Measurements from ENCODE around the gene PPT2.

The PPT2 gene

DNA sequence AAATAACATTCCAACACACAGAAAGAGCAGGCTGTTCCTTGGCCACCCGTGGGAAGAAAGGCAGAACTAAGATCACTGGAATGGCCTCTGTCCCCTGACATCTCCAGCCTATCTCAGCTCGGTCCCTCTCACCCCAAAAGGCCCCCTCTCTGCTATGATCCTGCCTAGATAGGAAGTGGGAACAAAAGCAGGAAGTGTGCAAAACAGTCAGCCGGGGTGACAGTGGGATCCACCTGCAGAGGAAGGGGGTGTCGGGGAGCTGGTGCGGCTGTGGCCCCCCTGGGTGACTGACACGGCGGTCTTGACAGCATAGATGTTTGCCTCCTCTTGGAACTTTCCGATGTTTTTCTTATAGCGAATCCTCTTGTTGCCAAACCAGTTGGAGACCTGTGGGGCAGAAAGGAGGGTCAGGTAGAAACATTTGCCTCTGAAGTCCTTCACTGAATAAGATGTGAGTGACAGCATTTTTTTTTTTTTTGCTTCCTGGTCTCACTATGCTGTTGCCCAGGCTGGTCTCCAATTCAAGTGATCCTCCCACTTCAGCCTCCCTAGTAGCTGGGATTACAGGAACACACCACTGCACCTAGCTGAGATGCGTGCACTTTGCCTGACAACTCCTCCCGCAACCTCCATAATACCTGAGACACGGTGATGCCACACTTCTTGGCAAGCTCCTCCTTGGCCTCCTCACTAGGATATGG lies 33.2 kb downstream of the PPT2 start:
- no peak overlapping the region for H3K27ac ChIP-seq
- TF ChIP-seq, protein P1, sequence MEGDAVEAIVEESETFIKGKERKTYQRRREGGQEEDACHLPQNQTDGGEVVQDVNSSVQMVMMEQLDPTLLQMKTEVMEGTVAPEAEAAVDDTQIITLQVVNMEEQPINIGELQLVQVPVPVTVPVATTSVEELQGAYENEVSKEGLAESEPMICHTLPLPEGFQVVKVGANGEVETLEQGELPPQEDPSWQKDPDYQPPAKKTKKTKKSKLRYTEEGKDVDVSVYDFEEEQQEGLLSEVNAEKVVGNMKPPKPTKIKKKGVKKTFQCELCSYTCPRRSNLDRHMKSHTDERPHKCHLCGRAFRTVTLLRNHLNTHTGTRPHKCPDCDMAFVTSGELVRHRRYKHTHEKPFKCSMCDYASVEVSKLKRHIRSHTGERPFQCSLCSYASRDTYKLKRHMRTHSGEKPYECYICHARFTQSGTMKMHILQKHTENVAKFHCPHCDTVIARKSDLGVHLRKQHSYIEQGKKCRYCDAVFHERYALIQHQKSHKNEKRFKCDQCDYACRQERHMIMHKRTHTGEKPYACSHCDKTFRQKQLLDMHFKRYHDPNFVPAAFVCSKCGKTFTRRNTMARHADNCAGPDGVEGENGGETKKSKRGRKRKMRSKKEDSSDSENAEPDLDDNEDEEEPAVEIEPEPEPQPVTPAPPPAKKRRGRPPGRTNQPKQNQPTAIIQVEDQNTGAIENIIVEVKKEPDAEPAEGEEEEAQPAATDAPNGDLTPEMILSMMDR (conservative IDR thresholded peaks at IDR 0.05): no peak

DNA sequence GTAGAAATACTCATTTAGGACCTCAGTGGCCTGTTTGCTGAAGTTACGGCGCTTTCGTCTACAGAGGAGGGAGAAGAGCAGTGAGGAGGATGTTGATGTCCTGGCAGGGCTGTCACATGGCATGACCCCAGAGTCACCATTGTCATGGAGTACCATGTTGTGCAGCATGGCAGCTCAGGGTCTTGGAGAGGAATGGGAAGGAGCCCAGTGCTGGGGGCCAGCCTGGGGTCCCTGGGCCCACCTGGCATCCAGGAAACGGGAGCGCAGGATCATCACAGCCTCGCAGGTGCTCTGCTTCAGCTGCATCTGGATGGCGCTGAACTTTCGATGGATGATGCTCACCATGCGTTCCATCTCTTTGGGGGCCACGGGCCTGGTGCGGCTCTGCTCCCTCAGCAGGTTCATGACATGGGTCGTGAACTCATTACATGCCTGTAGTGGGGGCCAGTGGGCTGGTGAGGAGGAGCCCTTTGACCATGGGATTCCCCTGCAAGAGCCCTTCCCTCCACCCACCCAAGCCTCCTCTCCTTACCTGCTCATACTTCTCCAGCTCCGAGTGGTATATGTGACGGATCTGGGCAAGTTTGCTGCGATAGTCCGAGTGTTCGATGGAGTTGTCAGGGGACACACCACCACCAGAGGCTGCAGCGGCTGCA lies 33.9 kb downstream of the PPT2 start:
- H3K27ac ChIP-seq: peak overlapping the region; percentile 83; the same call in 1 of the 2 replicates

DNA sequence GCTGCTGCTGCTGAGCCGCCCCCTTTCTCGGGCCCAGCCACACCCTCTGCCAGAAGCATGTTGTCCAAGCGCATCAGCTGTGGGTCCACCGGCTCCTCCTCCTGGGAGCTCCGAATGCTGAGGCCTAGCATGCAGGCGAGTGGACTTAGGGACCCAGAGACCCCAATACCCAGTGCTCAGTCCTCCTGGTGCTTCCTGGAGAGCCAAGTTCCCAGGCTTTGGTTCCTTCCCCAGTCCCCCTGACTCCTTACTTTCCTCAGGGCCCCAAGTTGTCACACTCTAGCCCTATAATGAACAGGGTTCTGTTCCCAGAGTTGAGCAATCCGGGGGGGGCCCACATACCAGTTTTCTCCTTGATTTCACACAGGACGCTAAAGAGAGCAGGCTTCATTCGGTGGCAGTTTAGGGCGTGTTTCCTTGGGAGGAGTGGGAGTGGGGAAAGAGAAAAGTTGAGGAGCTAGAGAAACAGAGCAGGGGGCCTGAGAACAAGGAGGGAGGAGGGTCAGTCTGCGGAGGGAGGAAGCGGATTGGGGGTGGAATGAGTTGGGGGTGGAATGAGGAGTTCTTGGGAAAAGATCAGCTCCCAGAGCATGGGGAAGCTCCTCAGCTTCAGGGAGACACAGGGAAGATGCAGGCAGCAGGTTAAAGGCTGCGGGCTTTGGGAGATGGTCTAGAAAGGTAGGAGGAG lies 34.6 kb downstream of the PPT2 start:
- TF ChIP-seq, protein P1 (conservative IDR thresholded peaks at IDR 0.05): no peak

DNA sequence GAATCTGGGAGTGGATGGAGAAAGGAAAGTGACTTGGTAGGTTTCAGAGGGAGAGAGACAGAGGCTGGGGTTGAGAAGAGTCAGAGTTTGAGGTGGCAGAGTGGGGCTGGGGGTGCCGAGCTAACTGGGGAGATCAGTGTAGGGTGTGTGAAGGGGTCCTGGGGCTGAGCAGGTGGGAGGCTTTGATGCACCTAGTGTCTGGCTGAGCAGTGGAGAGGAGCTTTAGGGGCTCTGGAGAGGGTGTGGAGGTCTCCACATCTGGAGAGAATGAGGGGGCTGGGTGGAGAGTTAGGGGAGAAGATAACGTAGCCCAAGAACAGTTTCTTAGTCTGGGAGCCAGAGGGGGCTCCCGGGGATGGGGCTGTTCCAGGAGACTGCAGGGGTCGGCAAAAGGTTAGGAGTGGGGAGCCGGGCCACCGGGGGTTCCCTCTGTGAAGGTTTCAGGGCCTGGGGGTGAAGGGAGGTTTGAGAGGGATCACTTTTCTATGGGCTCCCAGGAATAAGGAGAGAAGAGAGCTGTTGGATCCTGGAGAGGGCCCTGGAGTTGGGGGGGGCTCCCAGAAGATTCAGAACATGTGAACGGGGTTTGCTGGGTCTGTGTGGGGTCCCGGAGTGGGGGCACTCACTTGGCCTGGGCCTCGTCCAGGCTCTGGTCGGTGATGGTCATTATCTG lies 35.3 kb downstream of the PPT2 start:
- H3K27ac ChIP-seq: peak overlapping the region; percentile 83
- TF ChIP-seq, protein P1 (conservative IDR thresholded peaks at IDR 0.05): no peak

More for the DNA sequence above, 34.6 kb downstream of the PPT2 start:
- H3K27ac ChIP-seq: peak overlapping the region; percentile 83; the same call in 1 of the 2 replicates

DNA sequence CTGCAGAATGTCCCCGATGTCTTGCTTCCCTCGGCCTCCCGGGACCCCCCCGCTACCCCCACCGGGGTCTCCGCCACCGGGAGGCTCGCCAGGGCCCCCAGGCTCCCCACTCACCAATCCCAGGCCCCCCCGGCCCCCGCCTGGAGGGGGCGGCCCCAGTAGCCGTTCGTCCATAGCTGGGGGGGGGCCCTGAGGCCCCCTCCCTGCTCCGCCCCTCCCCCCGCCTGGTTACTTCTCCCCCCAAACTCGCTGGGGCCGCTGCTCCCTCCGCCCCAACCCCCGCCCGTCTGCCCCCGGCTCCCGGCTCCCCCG lies 35.8 kb downstream of the PPT2 start:
- peak overlapping the region; percentile 83 for H3K27ac ChIP-seq
- TF ChIP-seq, protein P1 (conservative IDR thresholded peaks at IDR 0.05): no peak

DNA sequence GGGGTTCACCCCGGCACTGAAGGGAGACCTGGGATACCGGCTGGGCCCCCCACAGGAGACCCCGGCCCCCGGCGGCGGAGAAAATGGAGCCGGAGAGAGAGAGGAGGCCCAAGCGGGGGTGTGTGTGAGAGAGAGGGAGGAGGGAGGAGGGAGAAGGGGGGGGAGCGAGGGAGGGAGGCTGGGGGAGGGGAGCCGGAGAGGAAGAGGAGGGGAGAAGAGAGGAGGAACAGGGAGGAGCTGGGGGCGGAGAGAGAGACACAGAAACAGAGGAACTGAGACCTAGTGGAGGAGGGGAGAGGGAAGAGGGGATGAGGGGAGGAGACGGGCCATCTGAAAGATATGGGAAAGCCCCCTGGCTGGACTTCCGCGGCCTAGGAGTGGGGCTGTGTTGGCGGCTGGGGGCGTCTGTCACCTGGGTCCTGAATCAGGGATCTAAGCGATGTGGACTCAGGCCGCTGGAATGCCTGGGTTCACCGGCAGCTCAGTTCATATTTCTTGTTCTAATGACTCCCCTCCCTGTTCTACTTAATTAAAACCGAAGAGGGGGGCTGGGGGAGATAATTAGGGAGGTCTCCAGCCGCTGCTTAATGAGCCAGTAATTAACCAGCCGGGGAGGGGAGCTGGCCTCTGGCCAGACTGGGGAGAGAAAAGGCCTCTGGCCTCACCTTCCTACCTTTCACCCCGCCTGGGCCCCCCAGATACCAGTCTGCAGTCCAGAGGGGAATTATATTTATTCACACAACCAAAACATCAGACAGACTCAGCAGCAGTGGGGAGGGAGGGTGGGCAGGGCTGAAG lies 36.3 kb downstream of the PPT2 start, which contains the start of gene PBX2:
TSS of gene PBX2 (minus strand) at position 149 of the 798 bp plus-strand sequence. CDS start 287 bp downstream, outside the sequence.
- H3K27ac ChIP-seq: peak within 1 kb of the TSS; percentile 83
- TF ChIP-seq, protein P1 (conservative IDR thresholded peaks at IDR 0.05): no peak

DNA sequence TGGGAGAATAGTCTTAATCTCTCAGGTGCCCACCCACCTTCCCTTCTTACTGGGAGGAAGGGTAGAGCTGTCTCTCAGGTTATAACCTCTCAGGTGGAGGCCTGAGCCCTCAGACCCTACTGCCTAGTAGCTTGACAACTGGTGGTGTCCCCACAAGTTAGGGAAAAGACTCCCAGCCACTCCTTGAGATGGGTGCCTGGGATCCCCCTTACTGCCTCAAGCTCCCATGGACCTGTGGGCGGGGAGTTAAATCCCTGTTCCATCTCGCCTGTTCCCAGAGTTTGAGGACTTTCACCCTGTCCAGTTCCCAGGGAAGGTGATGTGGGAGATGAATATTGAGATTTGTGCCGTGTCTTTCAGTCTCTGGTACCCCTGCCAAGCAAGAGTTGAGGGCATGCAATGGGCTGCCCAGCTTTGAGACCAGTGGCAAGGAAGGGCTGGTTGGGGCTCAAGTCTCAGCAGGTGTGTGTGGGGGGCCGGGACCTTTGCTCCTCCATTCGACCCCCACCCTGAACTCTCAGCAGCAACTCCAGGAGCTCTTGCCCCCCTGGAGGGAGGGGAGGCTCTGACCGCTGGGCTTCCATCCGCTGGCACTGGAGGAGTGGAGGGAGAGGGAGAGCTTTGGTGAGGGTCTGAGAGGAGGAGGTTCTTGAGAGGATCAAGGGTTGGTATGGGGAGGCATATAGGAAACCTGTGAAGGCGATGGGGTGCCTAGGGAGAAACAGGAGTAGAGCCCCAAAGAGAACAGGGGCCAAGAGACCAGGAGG lies 37.2 kb downstream of the PPT2 start:
- TF ChIP-seq, protein P1 (conservative IDR thresholded peaks at IDR 0.05): no peak
- peak overlapping the region; percentile 83 for H3K27ac ChIP-seq

Measured in VCaP (cell line).